Epithelial cell of alveolus of lung (primary cell): Measurements from ENCODE around the gene VAMP4. TPM values are rescaled to one million over a fixed set of nuclear protein-coding genes. Genes with fewer than 3 reads are reported as not detected.

ENCODE experiments used
- total RNA-seq: library from RNA; depleted of rRNA; stranded (reverse); fragments of >200 nt; gene quantifications from 2 replicates; pipeline ENCODE4 v1.2.1, GENCODE V29; 2015

Gene VAMP4, protein sequence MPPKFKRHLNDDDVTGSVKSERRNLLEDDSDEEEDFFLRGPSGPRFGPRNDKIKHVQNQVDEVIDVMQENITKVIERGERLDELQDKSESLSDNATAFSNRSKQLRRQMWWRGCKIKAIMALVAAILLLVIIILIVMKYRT
- total RNA-seq, result 7.1 and 12.6 TPM in 2 replicates

DNA sequence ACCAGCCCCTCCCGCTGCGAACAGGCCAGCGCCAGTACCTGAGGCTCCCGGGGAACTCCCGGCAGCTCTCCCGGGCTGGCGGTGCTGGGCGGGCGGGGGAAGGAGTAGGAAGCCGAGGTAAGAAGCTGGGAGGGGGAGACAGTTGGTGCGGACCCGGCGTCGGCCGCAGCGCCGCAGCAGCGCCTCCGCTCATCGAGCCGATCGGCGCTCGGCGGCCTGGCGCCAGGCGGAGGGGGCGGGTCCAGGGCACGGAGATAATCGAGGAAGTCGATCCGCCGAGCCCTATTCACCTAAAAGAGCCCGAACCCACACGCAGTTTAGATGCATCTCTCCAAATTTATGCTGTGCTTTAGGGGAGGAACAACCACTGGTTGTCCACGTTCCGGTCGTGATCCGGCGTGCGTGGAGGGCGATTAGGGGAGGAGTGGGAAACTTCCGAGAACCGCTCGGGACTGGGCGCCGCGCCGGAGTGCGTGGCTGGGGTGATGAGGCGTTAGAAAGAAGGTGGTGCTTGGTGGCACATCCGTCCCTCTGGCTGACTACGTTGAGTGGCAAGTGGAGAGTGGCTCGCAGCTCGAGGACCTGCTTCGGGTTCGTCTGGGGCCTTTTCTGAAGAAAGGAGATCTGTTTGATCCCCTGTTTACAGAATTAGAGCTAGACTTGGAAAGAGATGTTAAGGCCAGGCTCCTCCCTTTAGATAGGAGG, at the start of gene VAMP4:
Gene VAMP4 (minus strand): TSS at position 194 of the 705 bp plus-strand sequence. CDS start 3,651 bp downstream, outside the sequence.

DNA sequence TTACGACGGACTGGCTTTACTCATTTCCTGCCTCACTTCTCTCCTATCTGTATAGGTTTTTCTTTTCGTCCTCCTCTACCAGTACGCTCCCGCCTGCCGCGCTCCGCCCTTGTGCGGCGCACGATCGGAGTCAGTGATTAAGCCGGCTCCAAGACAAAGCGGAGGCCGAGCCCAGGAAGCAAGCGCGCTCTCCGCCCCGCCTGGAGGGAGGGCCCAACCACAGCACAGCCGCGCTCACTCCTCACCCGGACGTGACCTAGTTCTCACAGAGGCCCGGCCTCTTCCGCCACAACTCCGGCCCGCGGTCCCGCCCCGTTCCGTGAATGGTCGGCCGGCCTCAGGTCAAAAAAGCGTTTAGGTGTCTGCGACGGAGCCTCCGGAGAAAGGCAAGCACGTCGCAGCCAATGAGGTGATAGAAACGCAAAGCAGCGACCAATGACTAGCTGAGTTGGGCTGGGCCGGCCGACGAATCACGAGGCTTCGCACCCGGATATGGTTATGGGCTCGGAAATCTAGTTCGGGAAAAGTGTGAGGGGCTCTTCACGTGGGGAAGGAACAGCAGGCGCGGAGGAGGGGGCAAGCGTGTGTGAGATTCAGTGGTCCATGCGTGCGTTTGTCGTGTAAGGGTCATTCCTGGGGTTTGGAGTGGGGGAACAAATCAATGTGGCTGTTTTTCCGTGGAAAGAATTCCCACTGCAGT, 39.5 kb upstream of the VAMP4 start, which contains the start of gene METTL13:
Gene METTL13 (plus strand): TSS at position 485 of the 700 bp plus-strand sequence. CDS start 308 bp downstream, outside the sequence.

DNA sequence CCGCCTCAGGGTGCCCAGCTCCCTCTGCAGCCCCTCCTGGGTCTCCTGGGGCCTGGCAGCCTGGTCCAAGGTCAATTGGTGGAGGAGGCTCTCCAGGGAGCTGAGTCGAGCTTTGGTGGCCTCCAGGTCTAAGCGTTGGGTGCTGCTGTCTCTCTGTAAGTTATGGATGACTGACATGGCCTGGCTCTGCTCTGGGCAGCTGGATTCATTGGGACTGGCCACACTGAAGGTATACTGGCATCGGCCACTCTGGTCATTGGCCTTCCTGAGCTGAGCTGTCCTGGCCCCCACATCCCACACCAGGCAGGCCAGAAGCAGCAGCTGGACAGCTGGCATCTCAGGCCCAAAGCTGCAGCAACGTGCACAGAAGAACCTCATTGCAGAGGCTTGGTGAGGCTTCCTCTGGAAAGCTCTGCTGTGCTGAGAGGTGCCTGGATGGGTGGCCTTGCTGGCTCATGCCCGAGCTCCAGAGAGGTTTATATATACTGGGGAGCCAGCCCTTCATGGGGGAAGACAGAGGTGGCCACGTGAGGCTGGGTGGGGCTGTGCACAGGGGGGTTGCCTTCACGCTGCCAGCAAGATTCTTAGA, 89.5 kb downstream of the VAMP4 start, which contains the start of gene MYOC:
Gene MYOC (minus strand): TSS at position 455 of the 589 bp plus-strand sequence. CDS start 77 bp downstream, at position 378.

Other genes with a start within 250 kb of the VAMP4 start
- not detected in 2 replicates for gene MYOCOS, start 119.8 kb downstream of the VAMP4 start, total RNA-seq
- gene MYOC, start 89.4 kb downstream of the VAMP4 start, total RNA-seq, result 0.13 TPM in 1 of 2 replicates, not detected in the other
- gene METTL13, start 39.6 kb upstream of the VAMP4 start, total RNA-seq, result 20.7 and 26.5 TPM in 2 replicates
- gene DNM3, start 99.4 kb upstream of the VAMP4 start, total RNA-seq, result 0.91 and 1.6 TPM in 2 replicates